GM19467 (cell line): ENCODE measurements around the gene MRPL18.
"Not testable (repeated sequence)": the region's sequence is repeated elsewhere in the genome, so short reads cannot be mapped to it uniquely, and the experiment has no call there.

Source experiments
- ATAC-seq: cut with Tn5 transposase; IDR thresholded peaks from one replicate; pipeline ENCODE4 v1.9.1; 2021; ENCODE audit warnings: mild to moderate bottlenecking, moderate library complexity; ENCODE audit not compliant: unreplicated experiment

MRPL18 gene

GRCh38 chr6:159790149-159790955 is at the start of gene MRPL18:
MRPL18 (plus strand) TSS chr6:159790467; CDS start chr6:159790588, 121 bp downstream.
- ATAC-seq: peak; percentile 87

GRCh38 chr6:159742165-159742564 is 48.1 kb upstream of the MRPL18 start:
- no peak for ATAC-seq

- ATAC-seq: no peak
These were observed 45.2 kb upstream of the MRPL18 start for GRCh38 chr6:159745081-159745480.

GRCh38 chr6:159746759-159747158 is 43.5 kb upstream of the MRPL18 start:
- ATAC-seq: no peak

GRCh38 chr6:159748127-159748526 is 42.1 kb upstream of the MRPL18 start:
- ATAC-seq: not testable (repeated sequence)

GRCh38 chr6:159751448-159751847 is 38.8 kb upstream of the MRPL18 start:
- ATAC-seq: no peak

GRCh38 chr6:159753081-159753872 is 37.0 kb upstream of the MRPL18 start:
- no peak for ATAC-seq

- ATAC-seq: no peak
These were observed 35.9 kb upstream of the MRPL18 start for GRCh38 chr6:159754401-159754800.

- ATAC-seq: no peak
These were observed 35.0 kb upstream of the MRPL18 start for GRCh38 chr6:159754959-159755914.

- no peak for ATAC-seq
These were observed 33.8 kb upstream of the MRPL18 start for GRCh38 chr6:159756508-159756907.

- no peak for ATAC-seq
These were observed 32.0 kb upstream of the MRPL18 start for GRCh38 chr6:159758031-159759001.

GRCh38 chr6:159759645-159760044 is 30.6 kb upstream of the MRPL18 start:
- ATAC-seq: no peak

- ATAC-seq: no peak
These were observed 29.6 kb upstream of the MRPL18 start for GRCh38 chr6:159760602-159761057.

GRCh38 chr6:159761129-159761872 is 29.0 kb upstream of the MRPL18 start:
- peak; percentile 0 for ATAC-seq

- ATAC-seq: peak; percentile 99
These were observed 28.2 kb upstream of the MRPL18 start, which contains the start of gene ACAT2 for GRCh38 chr6:159761873-159762680. ACAT2 (plus strand) TSS chr6:159762045; CDS start chr6:159762088, 43 bp downstream.

GRCh38 chr6:159762681-159763293 is 27.5 kb upstream of the MRPL18 start:
- ATAC-seq: no peak

GRCh38 chr6:159766906-159767305 is 23.4 kb upstream of the MRPL18 start:
- ATAC-seq: no peak
